Adipocyte (in vitro differentiated cells): Measurements from ENCODE around the gene MADD.

Experiments
- DNase-seq: peaks from one replicate; pipeline ENCODE4 v3.0.0-alpha.2; 2015; ENCODE audit warnings: low read depth
- H3K27me3 ChIP-seq: replicated peaks from 2 replicates; pipeline ENCODE4 v1.7.0; 2013; ENCODE audit warnings: mild to moderate bottlenecking, low read length, moderate library complexity; ENCODE audit not compliant: control insufficient read depth, insufficient read depth
- H3K36me3 ChIP-seq: 2 replicates; pipeline ENCODE4 v1.7.0; 2013; ENCODE audit warnings: low read length, mild to moderate bottlenecking, moderate library complexity; ENCODE audit not compliant: control insufficient read depth, insufficient read depth, severe bottlenecking
- H3K4me1 ChIP-seq: 2 replicates; pipeline ENCODE4 v1.7.0; 2013; ENCODE audit warnings: mild to moderate bottlenecking, low read length, moderate library complexity; ENCODE audit not compliant: control insufficient read depth, insufficient read depth
- H3K4me3 ChIP-seq: 2 replicates; pipeline ENCODE4 v1.7.0; 2013; ENCODE audit warnings: mild to moderate bottlenecking, low read length, moderate library complexity
- H3K9ac ChIP-seq: 2 replicates; pipeline ENCODE4 v1.7.0; 2013; ENCODE audit warnings: mild to moderate bottlenecking, low read length, moderate library complexity
- H3K9me3 ChIP-seq: 2 replicates; pipeline ENCODE4 v1.7.0; 2013; ENCODE audit warnings: mild to moderate bottlenecking, low read length, moderate library complexity; ENCODE audit not compliant: control insufficient read depth

Gene MADD

DNA sequence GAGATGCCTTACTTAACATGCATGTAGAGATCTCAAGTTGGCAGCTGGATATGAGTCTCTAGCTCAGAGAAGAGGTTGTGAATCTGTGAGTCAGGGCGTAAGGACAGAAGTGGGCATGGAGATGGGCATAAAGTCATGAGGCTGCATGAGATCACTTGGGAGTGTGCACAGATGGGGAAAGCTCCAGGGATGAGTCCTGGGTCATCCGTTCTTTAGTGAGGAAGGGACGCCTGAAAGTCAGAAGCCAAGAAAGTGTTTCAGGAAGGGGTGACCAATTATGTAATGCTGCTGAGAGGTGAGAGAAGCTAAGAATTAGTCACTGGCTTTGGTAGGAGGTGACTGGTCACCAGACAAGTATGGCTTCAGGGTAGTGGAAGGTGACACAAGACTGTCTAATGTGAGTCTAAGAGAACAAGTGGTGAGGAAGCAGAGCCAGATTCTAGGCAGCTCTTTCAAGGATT, 28.1 kb upstream of the MADD start:
- DNase-seq, result no peak
- H3K9ac ChIP-seq, result no peak overlapping the region
- no peak overlapping the region for H3K4me3 ChIP-seq
- H3K36me3 ChIP-seq, result peaks cover 63% of the 10 kb centered on the region
- no peaks in the 10 kb centered on the region for H3K9me3 ChIP-seq
- no peaks in the 10 kb centered on the region for H3K27me3 ChIP-seq
- H3K4me1 ChIP-seq, result peaks cover 25% of the 10 kb centered on the region

DNA sequence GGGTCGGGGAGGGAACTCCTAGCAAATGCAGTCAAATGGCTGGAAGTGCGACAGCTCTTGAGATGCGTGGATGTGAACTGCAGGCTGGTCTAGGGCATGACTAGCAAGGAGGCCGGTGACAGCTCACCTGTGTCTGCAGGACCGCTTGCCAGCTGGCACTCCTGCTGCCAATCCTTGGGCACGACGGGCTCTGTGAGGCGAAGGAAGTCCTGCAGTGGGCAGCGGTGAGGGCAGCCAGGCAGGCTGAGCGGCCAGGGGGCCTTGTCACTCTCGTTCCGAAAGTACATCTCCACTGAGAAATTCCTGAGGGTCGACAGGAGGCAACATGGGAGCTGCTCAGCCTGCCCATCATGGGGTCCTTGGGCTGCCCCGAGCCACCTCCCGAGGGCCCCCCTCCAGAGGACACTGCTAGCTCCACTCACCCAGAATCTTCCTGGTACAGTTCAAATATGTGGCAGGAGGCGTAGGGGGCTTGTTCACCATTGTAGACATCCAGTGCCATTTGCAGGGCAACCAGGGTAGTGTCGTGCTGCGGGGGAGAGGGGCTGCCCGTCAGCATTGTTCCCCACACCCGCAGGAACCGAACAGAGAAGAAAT, 27.2 kb upstream of the MADD start:
- H3K9me3 ChIP-seq, result no peaks in the 10 kb centered on the region
- H3K27me3 ChIP-seq, result no peaks in the 10 kb centered on the region
- H3K4me1 ChIP-seq, result peaks cover 31% of the 10 kb centered on the region
- H3K9ac ChIP-seq, result no peak overlapping the region
- H3K36me3 ChIP-seq, result peaks cover 63% of the 10 kb centered on the region
- H3K4me3 ChIP-seq, result no peak overlapping the region
- DNase-seq, result no peak

DNA sequence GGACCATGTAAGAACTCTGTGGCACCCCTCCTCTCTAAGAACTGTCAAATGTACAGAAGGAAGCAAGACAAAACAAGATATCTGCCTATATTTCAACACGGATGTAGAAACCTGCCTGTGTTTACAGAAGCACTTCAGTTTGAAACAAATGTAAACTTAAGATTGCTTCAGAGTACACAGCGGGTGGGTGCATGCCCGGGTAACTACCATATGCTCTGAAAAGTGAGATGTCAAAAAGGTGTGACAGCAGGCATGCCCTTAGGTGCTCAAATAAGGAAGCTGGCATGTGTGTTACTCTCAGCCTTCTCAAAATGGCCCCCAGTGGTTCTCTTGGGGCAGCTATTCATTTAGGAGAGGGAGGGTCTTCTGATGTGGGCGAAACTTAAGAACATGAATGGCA, 26.5 kb upstream of the MADD start:
- no peaks in the 10 kb centered on the region for H3K9me3 ChIP-seq
- no peak overlapping the region for H3K9ac ChIP-seq
- DNase-seq, result no peak
- no peak overlapping the region for H3K4me3 ChIP-seq
- peaks cover 63% of the 10 kb centered on the region for H3K36me3 ChIP-seq
- H3K4me1 ChIP-seq, result peaks cover 32% of the 10 kb centered on the region
- no peaks in the 10 kb centered on the region for H3K27me3 ChIP-seq

DNA sequence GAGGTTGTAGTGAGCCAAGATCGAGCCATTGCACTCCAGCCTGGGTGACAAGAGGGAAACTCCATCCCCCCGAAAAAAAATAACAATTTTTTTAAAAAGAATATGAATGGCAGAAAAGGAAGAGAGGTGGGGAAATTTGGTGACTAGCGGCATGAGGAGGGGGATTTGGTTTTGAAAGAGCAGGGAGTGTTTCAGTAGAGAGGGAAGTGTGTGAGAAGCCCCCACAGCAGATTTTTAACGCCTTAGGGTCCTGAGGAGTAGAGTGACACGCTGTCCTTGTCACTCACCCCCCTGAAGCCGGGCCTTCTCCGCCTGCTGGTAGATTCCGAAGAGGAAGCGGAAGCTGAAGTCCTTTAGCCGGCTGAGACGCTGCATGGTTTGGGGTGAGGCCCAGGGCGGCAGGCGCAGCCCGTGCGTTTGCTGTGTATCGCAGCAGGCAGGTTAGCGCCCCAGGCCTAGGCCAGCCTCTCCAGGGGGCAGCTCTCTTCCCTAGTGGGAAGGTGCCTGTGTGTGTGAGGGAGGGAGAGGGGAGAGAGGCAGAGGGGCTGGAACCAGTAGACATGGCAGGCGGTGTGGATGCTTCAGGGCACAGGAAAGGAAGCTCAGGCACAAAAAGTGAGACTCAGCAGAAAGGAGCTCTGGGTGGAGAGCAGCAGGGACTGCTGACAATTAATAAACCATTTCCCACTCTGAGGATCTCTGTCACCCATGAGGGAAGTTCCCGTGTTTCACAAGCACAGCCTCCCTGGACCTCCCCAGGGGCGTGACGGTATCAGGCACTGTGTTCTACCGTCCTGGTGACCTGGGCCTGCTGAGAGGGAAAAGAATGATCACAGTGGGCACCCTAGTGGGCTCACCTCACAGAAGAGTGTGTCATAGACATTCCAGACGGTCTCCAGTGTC, 25.2 kb upstream of the MADD start:
- Histone ChIP-seq H3K9me3 (no peaks in the 10 kb centered on the region), H3K4me1 (peaks cover 37% of the 10 kb centered on the region), H3K4me3 (no peak overlapping the region), H3K27me3 (no peaks in the 10 kb centered on the region), H3K9ac (no peak overlapping the region), H3K36me3 (peaks cover 51% of the 10 kb centered on the region)
- DNase-seq, result no peak

DNA sequence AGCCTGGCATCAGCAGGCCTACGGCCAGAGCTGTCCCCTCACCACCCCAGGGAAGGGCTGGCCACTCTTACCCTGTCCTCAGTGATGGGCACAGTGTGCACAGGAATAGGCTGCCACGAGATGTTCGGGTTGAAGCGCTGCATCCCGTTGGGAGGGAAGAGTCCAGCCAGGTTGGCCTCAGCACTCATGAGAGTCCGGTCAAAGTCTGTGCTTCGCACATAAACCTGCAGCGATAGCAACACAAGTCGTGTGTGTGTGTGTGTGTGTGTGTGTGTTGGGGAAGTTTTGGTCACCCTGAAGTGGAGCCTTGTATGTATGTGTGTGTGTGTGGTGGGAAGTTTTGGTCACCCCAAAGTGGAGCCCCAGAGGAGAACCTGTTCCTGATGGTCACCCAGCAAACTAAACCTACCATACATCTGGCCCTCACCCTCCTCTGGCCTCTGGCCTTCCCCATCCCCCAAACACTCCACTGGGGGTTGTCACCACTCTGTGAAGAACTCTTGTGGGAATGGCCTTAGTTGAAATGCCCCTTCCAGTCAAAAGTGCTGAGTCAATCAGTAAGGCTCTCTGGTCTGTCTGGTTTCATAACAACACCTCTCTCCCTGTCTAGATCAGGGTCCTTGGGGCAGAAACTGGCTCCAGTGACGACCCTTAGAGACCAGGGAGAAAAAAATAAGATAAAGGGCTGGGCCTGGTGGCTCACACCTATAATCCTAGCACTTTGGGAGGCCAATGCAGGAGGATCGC, 24.1 kb upstream of the MADD start:
- Histone ChIP-seq H3K4me1 (peaks cover 37% of the 10 kb centered on the region), H3K4me3 (no peak overlapping the region), H3K9me3 (no peaks in the 10 kb centered on the region), H3K27me3 (no peaks in the 10 kb centered on the region), H3K9ac (no peak overlapping the region), H3K36me3 (peaks cover 43% of the 10 kb centered on the region)
- no peak for DNase-seq

DNA sequence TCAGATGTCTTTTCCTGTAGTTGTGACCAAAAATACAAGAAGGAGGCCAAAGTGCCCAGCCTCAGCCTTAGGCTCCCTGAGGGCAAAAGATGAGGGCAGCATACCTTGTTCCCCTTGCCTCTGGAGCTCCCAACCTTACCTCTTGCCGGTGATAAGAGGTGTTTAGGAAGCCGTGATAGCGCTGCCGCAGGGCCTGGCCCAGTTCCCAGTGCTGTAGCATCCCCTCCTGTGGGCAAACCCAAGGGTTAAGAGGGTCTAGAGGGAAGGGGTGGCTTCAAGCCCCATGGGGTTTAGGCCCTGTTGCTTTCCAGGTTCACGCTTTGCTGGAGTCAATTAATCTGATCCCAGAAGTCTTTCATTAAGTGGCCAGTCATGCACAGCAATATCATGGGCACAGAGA, 22.4 kb upstream of the MADD start:
- Histone ChIP-seq H3K9me3 (no peaks in the 10 kb centered on the region), H3K9ac (no peak overlapping the region), H3K36me3 (peaks cover 30% of the 10 kb centered on the region), H3K4me3 (peak overlapping the region; percentile 89), H3K27me3 (no peaks in the 10 kb centered on the region), H3K4me1 (peaks cover 25% of the 10 kb centered on the region)
- no peak for DNase-seq

DNA sequence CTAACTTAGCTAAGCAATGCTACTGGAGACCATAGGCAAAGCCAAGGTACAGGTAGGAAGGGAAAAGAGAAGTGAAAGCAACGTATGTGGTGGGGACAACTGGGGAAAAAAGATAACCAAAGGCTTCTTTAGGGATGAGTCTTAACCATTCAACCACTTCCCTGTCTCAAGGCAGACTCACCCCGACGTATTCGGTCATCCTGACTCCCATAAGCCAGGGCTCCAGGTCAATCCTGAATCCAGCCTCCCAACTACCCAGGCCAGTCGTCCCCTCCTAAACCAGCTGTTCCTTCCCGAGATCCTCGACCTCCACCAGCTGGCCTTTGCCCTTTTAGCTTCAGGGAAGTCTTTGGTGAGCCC, 21.6 kb upstream of the MADD start:
- Histone ChIP-seq H3K9ac (peak overlapping the region; percentile 90), H3K4me3 (peak overlapping the region; percentile 89), H3K4me1 (peaks cover 23% of the 10 kb centered on the region), H3K9me3 (no peaks in the 10 kb centered on the region), H3K36me3 (peaks cover 22% of the 10 kb centered on the region), H3K27me3 (no peaks in the 10 kb centered on the region)
- DNase-seq, result peak; percentile 51

DNA sequence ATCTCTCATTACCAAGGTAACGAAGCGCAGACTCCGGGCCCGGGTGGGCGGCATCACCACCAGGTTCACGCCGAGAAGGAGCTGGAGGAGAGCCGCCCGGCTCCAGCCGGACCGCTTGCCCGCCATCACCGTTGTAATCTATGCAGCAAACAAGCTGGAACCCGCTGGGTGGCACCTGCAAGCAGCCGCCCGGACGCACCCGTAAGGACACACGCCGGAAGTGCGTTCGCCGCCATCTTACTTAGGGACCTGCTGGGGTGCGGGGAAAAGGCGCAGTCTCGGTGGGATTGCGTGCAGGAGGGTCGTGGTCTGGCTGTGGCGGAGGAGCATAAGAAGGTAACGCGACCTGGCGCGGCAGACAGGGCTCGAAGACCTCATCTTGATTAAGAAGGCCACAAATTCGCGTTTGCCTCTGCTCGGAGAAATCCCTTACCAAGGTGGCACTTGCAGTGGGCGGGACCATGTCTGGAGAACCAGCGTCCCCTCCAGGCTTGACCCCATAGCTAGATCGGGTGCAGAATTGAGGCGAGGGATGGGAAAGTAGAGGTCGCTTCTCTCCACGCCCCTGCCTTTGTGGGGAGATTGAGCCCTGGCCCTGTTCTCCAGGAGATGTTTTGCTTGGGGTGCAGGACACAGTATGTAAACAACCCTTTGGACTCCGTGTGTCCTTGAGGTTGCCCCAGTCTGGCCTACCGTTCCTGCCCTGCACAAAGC, 21.1 kb upstream of the MADD start, which contains the start of gene ACP2:
TSS of gene ACP2 (minus strand) at position 151 of the 714 bp plus-strand sequence. CDS start at position 126, 25 bp downstream.
- H3K9ac ChIP-seq, result peak within 1 kb of the TSS; percentile 90
- peak within 1 kb of the TSS; percentile 89 for H3K4me3 ChIP-seq
- H3K27me3 ChIP-seq, result no peaks in the 10 kb centered on the region
- DNase-seq, result peak; percentile 96
- peaks cover 27% of the 10 kb centered on the region for H3K4me1 ChIP-seq
- no peaks in the 10 kb centered on the region for H3K9me3 ChIP-seq
- peaks cover 18% of the 10 kb centered on the region for H3K36me3 ChIP-seq

DNA sequence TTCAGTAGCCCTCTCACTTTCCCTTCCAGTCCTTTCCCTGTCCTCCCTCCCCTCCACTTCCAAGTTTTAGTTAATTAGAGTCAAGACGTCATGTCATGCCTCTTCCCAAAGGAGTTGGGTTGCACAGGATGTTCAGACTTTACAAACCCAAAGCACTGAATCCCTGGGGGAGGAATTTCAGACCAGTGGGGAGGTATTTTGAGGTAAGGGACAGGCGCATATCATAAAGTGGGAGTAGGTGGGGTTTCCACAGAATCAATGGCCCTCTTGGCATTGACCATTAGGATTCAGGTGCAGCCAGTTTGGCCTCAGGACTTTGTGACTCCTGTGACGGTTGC, 20.6 kb upstream of the MADD start:
- peaks cover 32% of the 10 kb centered on the region for H3K4me1 ChIP-seq
- DNase-seq, result no peak
- H3K36me3 ChIP-seq, result peaks cover 16% of the 10 kb centered on the region
- no peaks in the 10 kb centered on the region for H3K27me3 ChIP-seq
- H3K9ac ChIP-seq, result peak overlapping the region; percentile 90
- peak overlapping the region; percentile 89 for H3K4me3 ChIP-seq
- H3K9me3 ChIP-seq, result no peaks in the 10 kb centered on the region

DNA sequence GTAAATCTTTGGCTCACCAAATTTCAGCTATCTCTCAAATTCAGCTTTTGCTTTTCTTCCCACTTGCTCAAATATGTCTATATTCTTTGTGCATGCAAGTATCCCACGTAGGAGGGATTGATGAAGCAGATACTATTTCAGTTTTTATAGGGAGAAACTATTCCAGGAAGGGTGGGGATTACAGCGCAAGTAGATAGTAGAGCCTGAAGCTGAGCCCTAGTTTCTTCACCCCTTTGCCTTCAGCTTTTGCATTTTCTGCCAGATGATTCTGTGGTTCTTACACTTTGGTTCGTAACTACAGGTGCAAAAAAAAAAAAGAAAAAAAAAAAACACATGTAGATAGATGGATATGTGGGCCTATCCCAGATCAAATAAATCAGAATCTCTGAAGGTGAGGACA, 18.2 kb upstream of the MADD start:
- DNase-seq, result no peak
- no peak overlapping the region for H3K4me3 ChIP-seq
- no peaks in the 10 kb centered on the region for H3K27me3 ChIP-seq
- peaks cover 50% of the 10 kb centered on the region for H3K4me1 ChIP-seq
- H3K9me3 ChIP-seq, result no peaks in the 10 kb centered on the region
- H3K9ac ChIP-seq, result no peak overlapping the region
- H3K36me3 ChIP-seq, result no peaks in the 10 kb centered on the region

DNA sequence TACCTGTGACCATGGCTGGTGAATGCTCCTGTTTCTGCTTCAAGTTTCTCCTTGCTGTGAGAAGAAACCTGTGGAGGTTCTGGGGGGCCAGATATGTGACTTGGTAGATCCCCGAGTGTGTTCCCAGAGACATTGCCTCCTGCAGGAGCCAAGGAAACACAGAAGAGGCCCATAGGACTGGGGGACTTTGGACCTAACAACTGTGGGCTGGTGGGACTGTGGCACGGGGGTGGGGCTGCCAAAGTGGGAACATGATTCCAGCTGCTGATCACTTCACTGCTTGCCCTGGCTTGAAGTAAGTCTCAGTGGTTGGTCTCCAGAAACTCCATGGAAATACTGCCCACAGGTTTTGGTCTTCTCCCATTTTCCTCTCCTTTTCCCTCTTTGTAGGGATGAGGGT, 16.3 kb upstream of the MADD start:
- Histone ChIP-seq H3K27me3 (no peaks in the 10 kb centered on the region), H3K9ac (peak overlapping the region; percentile 55), H3K4me1 (peaks cover 50% of the 10 kb centered on the region), H3K4me3 (no peak overlapping the region), H3K36me3 (no peaks in the 10 kb centered on the region), H3K9me3 (no peaks in the 10 kb centered on the region)
- no peak for DNase-seq
